Neural progenitor cell (in vitro differentiated cells): Measurements from ENCODE around the gene CLDN6.

Experiments
- EZH2 ChIP-seq: fragments of 200-600 bp; sonication (generic); IDR thresholded peaks from 2 replicates; pipeline ENCODE4 v1.6.1; 2017; ENCODE audit warnings: antibody characterized with exemption, mild to moderate bottlenecking, moderate library complexity
- EZH2phosphoT487 ChIP-seq: fragments of 200-600 bp; sonication (generic); IDR thresholded peaks from 2 replicates; pipeline ENCODE4 v1.6.1; 2017; ENCODE audit warnings: antibody characterized with exemption
- TF ChIP-seq, protein P1 (sequence below): fragments of 200-600 bp; sonication (generic); IDR thresholded peaks from 2 replicates; pipeline ENCODE4 v1.5.1; 2017; ENCODE audit warnings: antibody characterized with exemption, mild to moderate bottlenecking

DNA sequence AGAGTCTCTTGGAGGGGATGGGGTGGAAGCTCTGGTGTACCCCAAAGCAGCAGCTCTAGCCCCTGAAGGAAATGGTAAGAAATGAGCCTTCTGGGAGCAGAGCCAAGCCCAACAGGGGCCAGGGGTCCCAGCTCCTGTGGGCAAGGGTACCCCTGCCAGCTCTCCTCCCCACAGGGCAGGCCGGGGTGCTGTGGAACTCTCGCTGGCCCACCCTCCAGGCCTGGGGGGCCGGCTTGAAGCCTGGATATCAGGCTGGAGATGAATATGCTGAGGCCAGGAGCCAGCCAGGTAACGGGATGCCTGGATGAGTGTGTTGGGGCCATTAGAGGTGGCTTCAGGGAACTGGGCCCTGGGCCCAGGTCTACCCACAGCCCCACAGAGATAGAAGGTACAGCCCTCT, 17.4 kb downstream of the CLDN6 start:
- TF ChIP-seq, protein P1, sequence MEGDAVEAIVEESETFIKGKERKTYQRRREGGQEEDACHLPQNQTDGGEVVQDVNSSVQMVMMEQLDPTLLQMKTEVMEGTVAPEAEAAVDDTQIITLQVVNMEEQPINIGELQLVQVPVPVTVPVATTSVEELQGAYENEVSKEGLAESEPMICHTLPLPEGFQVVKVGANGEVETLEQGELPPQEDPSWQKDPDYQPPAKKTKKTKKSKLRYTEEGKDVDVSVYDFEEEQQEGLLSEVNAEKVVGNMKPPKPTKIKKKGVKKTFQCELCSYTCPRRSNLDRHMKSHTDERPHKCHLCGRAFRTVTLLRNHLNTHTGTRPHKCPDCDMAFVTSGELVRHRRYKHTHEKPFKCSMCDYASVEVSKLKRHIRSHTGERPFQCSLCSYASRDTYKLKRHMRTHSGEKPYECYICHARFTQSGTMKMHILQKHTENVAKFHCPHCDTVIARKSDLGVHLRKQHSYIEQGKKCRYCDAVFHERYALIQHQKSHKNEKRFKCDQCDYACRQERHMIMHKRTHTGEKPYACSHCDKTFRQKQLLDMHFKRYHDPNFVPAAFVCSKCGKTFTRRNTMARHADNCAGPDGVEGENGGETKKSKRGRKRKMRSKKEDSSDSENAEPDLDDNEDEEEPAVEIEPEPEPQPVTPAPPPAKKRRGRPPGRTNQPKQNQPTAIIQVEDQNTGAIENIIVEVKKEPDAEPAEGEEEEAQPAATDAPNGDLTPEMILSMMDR, result no peak
- TF ChIP-seq EZH2 (no peak), EZH2phosphoT487 (no peak)
